Ishikawa (cell line): ENCODE measurements around the gene DCAF11.

Experiments used
- CEBPB ChIP-seq: IDR thresholded peaks from 2 replicates; pipeline ENCODE4 v1.6.1; 2012
- EGR1 ChIP-seq: IDR thresholded peaks from 2 replicates; pipeline ENCODE4 v1.6.1; 2012
- EP300 ChIP-seq: IDR thresholded peaks from 2 replicates; pipeline ENCODE4 v1.6.1; 2012; ENCODE audit warnings: borderline replicate concordance
- FOXM1 ChIP-seq: IDR thresholded peaks from 2 replicates; pipeline ENCODE4 v1.6.1; 2012; ENCODE audit warnings: low read depth, borderline replicate concordance
- RAD21 ChIP-seq: IDR thresholded peaks from 2 replicates; pipeline ENCODE4 v1.6.1; 2012; ENCODE audit warnings: low read depth
- TAF1 ChIP-seq: IDR thresholded peaks from 2 replicates; pipeline ENCODE4 v1.6.1; 2012; ENCODE audit warnings: low read depth, mild to moderate bottlenecking
- TEAD4 ChIP-seq: IDR thresholded peaks from 2 replicates; pipeline ENCODE4 v1.6.1; 2012
- YY1 ChIP-seq: IDR thresholded peaks from 2 replicates; pipeline ENCODE4 v1.6.1; 2012; ENCODE audit warnings: low read depth
- ZBTB7A ChIP-seq: IDR thresholded peaks from 2 replicates; pipeline ENCODE4 v1.6.1; 2012; ENCODE audit warnings: low read depth
- TF ChIP-seq, protein P1 (sequence below): IDR thresholded peaks from 2 replicates; pipeline ENCODE4 v1.6.1; 2012
- TF ChIP-seq, protein P2 (sequence below): IDR thresholded peaks from 2 replicates; pipeline ENCODE4 v1.6.1; 2012; ENCODE audit warnings: low read depth, mild to moderate bottlenecking

DNA sequence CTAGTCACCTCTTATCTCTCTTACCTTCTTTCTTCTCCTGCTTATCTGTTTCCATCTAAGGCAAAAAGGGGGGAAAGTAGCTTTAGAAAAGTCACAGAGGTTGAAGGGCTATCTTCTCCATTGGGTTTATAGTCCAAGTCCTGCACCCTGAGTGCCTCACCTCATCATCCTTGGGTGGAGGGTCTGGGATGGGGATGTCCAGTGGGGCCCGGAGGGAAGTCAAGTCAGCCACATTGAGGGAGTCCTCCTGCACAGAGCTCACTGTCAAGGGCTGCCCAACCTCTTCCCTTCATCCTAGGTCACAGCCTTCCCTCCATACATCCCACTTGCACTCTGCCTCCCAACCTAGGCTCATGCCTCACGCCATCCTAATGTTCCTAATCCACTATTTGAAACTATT lies 30.6 kb downstream of the DCAF11 start:
- TF ChIP-seq EP300, result no peak
- TF ChIP-seq ZBTB7A, result no peak
- TF ChIP-seq CEBPB, result no peak
- no peak for TF ChIP-seq EGR1
- TF ChIP-seq RAD21, result no peak
- TF ChIP-seq, protein P1, sequence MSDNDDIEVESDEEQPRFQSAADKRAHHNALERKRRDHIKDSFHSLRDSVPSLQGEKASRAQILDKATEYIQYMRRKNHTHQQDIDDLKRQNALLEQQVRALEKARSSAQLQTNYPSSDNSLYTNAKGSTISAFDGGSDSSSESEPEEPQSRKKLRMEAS, result no peak
- TF ChIP-seq, protein P2, sequence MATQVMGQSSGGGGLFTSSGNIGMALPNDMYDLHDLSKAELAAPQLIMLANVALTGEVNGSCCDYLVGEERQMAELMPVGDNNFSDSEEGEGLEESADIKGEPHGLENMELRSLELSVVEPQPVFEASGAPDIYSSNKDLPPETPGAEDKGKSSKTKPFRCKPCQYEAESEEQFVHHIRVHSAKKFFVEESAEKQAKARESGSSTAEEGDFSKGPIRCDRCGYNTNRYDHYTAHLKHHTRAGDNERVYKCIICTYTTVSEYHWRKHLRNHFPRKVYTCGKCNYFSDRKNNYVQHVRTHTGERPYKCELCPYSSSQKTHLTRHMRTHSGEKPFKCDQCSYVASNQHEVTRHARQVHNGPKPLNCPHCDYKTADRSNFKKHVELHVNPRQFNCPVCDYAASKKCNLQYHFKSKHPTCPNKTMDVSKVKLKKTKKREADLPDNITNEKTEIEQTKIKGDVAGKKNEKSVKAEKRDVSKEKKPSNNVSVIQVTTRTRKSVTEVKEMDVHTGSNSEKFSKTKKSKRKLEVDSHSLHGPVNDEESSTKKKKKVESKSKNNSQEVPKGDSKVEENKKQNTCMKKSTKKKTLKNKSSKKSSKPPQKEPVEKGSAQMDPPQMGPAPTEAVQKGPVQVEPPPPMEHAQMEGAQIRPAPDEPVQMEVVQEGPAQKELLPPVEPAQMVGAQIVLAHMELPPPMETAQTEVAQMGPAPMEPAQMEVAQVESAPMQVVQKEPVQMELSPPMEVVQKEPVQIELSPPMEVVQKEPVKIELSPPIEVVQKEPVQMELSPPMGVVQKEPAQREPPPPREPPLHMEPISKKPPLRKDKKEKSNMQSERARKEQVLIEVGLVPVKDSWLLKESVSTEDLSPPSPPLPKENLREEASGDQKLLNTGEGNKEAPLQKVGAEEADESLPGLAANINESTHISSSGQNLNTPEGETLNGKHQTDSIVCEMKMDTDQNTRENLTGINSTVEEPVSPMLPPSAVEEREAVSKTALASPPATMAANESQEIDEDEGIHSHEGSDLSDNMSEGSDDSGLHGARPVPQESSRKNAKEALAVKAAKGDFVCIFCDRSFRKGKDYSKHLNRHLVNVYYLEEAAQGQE, result no peak
- no peak for TF ChIP-seq YY1
- no peak for TF ChIP-seq TAF1
- TF ChIP-seq FOXM1, result no peak
- no peak for TF ChIP-seq TEAD4
